Choroid plexus epithelial cell (primary cell): ENCODE data around the gene EFCAB9.
"Not testable (repeated sequence)": the region's sequence is repeated elsewhere in the genome, so short reads cannot be mapped to it uniquely, and the experiment has no call there.

Experiments
- DNase-seq: peaks from one replicate; pipeline ENCODE4 v3.0.0-alpha.2; 2010; ENCODE audit warnings: low read depth
- H3K4me3 ChIP-seq: 2 replicates; pipeline ENCODE4 v1.5.1; 2011; ENCODE audit warnings: low read depth, mild to moderate bottlenecking, control low read depth, low read length, moderate library complexity
- TF ChIP-seq, protein P1 (sequence below): conservative IDR thresholded peaks from 2 replicates; pipeline ENCODE4 v1.5.1; 2011; ENCODE audit warnings: low read depth, mild to moderate bottlenecking, control low read depth, inconsistent platforms, low read length, moderate library complexity

The EFCAB9 gene

DNA sequence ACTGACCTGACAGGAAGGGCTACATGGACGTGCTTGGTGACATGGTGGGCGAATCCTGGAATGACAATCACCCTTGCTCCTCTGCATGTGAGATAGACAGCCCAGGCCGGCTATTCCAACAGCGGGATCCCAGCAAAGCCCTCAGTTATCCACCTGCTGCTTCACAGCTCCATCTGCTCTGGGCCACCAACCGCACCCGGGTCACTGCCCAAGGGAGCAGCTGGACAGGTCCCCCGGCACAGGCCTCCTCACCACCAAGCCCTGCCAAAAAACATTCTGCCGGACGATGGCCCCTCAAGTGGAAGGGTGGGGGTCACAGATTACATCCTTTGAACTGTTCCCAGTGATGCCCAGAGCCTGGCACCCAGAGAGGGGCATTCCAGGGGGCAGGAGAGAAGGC lies 45.6 kb upstream of the EFCAB9 start:
- H3K4me3 ChIP-seq = no peak overlapping the region
- TF ChIP-seq, protein P1, sequence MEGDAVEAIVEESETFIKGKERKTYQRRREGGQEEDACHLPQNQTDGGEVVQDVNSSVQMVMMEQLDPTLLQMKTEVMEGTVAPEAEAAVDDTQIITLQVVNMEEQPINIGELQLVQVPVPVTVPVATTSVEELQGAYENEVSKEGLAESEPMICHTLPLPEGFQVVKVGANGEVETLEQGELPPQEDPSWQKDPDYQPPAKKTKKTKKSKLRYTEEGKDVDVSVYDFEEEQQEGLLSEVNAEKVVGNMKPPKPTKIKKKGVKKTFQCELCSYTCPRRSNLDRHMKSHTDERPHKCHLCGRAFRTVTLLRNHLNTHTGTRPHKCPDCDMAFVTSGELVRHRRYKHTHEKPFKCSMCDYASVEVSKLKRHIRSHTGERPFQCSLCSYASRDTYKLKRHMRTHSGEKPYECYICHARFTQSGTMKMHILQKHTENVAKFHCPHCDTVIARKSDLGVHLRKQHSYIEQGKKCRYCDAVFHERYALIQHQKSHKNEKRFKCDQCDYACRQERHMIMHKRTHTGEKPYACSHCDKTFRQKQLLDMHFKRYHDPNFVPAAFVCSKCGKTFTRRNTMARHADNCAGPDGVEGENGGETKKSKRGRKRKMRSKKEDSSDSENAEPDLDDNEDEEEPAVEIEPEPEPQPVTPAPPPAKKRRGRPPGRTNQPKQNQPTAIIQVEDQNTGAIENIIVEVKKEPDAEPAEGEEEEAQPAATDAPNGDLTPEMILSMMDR = no peak
- DNase-seq = no peak

DNA sequence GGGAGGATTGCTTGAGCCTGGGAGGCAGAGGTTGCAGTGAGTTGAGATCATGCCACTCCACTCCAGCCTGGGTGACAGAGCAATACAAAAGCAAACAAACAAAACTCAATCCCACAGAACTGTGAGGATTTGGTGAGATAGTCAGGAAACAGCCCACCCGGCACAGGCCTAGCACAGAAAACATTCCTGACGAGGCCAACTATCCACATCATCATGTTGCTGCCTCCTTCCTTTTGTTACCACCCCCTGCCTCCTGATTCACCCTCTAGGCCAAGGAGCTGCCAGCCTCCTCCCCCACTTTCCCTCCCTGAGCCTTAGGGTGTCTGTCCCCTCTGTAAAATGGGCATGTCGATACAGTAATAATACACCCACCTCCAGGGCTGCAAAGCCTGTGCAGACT lies 44.9 kb upstream of the EFCAB9 start:
- peak; percentile 69 for DNase-seq
- H3K4me3 ChIP-seq = no peak overlapping the region
- TF ChIP-seq, protein P1 = no peak

DNA sequence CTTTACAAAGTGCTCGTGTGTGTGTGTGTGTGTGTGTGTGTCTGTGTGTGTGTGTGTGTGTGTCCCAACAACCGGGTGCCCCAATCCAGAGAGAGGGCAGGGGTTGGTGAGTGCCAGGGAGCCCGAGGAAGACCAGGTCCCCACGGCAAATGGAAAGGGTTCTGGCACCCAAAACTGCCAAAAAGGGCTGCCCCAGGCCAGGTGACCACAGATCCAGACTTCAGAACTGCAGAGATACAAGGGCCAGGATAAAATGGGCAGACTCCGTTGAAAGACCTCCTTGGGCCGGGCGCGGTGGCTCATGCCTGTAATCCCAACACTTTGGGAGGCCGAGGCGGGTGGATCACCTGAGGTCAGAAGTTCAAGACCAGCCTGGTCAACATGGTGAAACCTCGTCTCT lies 44.5 kb upstream of the EFCAB9 start:
- not testable (repeated sequence) for DNase-seq

DNA sequence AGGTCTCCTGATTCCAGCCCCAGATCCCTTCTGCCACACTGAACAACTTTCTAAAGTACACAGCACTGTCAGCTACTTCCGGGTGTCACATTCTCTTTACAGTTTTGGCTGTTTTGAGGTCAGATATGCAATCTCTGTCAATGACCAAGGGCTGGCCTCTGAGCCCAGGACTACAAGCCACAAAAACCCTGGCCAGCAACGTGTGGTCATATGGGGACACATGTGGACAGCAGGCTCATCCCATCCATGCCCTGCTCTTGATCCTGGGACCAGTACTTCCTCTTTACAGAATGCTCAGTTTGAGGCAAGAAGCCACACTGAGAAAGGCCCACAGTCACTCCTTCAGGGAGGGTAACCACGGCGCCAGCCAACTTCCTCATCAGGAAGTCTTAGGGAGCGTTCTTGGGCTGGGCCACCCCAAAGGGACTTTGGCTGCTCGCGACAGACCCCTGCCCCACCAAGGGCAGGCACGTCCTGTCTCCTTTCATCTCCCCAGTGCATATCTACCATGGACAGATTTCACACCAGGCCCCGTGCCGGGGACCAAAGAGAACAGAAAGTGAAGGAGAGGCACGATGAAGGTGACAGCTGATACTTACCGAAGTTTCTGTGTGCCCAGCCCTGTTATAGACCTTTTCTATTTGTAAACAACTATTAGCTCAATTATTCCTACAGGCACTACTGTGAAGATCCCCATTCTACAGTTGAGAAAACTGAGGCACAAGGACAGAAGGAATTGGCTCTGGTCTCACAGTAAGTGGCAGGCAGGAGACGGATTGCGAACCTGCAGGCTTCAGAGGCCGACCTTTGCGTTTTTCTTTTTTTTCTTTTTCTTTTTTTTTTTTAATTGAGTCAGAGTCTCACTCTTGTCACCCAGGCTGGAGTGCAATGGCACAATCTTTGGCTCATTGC lies 43.2 kb upstream of the EFCAB9 start:
- peak; percentile 22 for DNase-seq
- TF ChIP-seq, protein P1 = no peak
- H3K4me3 ChIP-seq = no peak overlapping the region

More for the DNA sequence above, 44.5 kb upstream of the EFCAB9 start:
- H3K4me3 ChIP-seq = not testable (repeated sequence)

DNA sequence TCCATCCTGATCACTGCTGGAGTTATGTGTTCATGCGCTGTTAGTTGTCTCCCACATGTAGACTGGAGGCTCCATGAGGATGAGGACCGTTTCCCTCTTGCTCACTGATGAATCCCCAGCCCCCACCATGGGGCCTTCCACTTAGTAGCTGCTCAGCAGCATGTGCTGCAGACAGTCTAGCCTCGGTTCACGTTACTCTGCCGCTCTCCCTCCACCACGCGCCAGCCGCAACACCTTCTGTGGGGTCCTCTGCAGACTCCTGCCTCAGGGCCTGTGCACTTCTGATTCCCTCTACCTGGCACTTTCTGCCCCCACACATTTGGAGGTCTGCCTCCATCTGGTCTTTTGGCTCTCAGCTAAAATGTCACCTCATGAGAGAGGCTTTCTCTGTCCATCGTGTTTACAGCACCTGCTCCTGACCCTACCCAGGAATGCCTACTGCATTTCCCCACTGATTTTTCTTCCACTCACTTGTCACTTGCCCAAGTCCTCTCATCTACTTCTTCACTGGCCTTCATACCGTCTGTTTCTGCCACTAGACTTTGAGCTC lies 42.2 kb upstream of the EFCAB9 start:
- no peak overlapping the region for H3K4me3 ChIP-seq
- DNase-seq = no peak
- TF ChIP-seq, protein P1 = no peak

DNA sequence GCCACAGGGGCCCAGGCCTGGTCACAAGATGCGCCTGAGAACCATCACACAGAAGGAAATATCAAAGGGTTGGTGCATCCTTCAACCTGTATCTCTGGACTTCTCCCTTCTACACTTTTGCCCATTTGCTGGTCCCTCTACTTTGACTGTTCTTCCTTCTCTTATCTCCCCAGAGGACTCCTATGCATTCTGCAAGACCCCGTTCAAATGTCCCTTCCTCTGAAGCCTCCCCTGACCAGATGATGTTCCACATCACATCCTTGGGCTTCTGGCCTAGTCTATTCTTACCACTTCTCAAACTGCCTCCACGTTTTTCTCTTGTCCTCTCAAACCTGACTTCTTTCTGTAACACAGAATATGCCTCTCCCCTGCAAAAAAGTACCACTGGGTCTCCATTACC lies 40.3 kb upstream of the EFCAB9 start:
- TF ChIP-seq, protein P1 = no peak
- H3K4me3 ChIP-seq = no peak overlapping the region
- no peak for DNase-seq

DNA sequence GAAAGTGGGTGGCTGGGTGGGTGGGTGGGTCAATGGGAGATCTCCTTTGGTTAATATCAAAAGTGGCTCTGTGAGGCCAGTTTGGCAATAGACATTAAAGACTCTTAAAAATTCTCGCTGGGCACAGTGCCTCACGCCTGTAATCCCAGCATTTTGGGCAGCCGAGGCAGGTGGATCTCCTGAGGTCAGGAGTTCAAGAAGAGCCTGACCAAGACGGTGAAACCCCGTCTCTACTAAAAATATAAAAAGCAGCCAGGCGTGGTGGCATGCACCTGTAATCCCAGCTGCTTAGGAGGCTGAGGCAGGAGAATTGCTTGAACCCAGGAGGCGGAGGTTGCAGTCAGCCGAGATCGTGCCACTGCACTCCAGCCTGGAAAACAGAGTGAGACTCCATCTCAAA lies 38.9 kb upstream of the EFCAB9 start:
- H3K4me3 ChIP-seq, DNase-seq: not testable (repeated sequence)

DNA sequence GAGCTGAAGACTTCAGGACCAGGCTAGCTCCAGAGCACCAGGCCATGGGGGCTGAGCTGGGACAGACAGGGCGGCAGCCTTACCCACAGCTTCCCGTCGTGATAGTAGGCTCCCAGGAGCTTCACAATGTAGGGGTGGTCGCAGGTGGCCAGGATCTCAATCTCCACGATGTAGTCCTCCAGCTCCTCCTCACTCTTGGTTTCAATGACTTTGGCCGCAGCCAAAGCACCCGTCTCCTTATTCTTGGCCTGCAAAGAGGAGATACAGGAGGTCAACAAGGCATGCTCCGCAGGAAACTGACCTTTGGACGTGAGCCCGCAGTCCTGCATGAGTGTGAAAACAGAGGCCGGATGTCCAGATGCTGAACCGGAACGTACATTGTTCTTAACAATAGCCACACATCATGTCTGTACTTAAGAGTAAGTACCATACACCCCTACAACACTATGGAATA lies 37.4 kb upstream of the EFCAB9 start:
- peak; percentile 61 for DNase-seq
- TF ChIP-seq, protein P1 = no peak
- no peak overlapping the region for H3K4me3 ChIP-seq
